HCT116 (cell line): ENCODE results near the gene SMC1B. TPM values are rescaled to one million over a fixed set of nuclear protein-coding genes. Genes with fewer than 3 reads are reported as not detected.

Experiments used
- ATAC-seq: fragments of 200-7000 bp; cut with Tn5 transposase; 2 replicates; pipeline ENCODE4 v1.9.1; 2020; ENCODE audit warnings: mild to moderate bottlenecking, moderate library complexity
- BruUV-seq: library from RNA; stranded (reverse); fragments of 400-500 nt; replicated peaks from 2 replicates; lab custom pipeline; 2021; lab: Mats Ljungman, UMichigan
- CTCF ChIA-PET: fragments of 300-600 bp; sonication (Branson Sonifier 250); formaldehyde crosslinking; loops from one replicate; lab custom pipeline; 2021; ENCODE audit warnings: antibody characterized with exemption; lab: Charles Lee
- POLR2A ChIA-PET: fragments of 300-600, 350-600 bp; sonication (Branson Sonifier 250); formaldehyde crosslinking; loops from one replicate; lab custom pipeline; 2021; ENCODE audit warnings: antibody characterized with exemption; lab: Charles Lee
- RAD21 ChIA-PET, 2 experiments: fragments of 300-600 bp; sonication (Branson Sonifier 250); formaldehyde crosslinking; loops; one replicate each; lab custom pipeline; 2023; ENCODE audit warnings: low total read pairs in 2 of 2; ENCODE audit not compliant: uncharacterized antibody in 2 of 2, unreplicated experiment in 2 of 2, low non-redundant PET in 1 of 2; lab: Charles Lee
- DNase-seq: peaks from one replicate; pipeline ENCODE4 v3.0.0-alpha.2; 2010; ENCODE audit warnings: low read depth, low spot score
- H2AFZ ChIP-seq: fragments of 200-600 bp; shearing (Covaris generic), sonication (generic); 2 replicates; pipeline ENCODE4 v1.6.1; 2017; ENCODE audit warnings: low read depth, mixed run types, mixed read lengths, antibody characterized with exemption, low read length; ENCODE audit not compliant: poor library complexity, severe bottlenecking
- H3K27ac ChIP-seq: 2 replicates; pipeline ENCODE4 v1.5.1; 2012; ENCODE audit warnings: low read depth, low read length
- H3K27me3 ChIP-seq: fragments of 200-600 bp; sonication (generic); 2 replicates; pipeline ENCODE4 v1.6.1; 2016; ENCODE audit warnings: mixed run types, low read length, mixed read lengths; ENCODE audit not compliant: insufficient read depth
- H3K36me3 ChIP-seq, 2 experiments: fragments of 200-500 bp in 1 of 2; fragments of 200-600 bp in 1 of 2; sonication (Bioruptor generic) in 1 of 2; sonication (generic) in 1 of 2; 2 replicates each; pipeline versions ENCODE4 v1.5.1 to v1.6.1; 2014 to 2016; ENCODE audit warnings: low read length in 2 of 2, inconsistent platforms in 1 of 2, mixed read lengths in 1 of 2, mixed run types in 1 of 2; ENCODE audit not compliant: insufficient read depth in 2 of 2, control insufficient read depth in 1 of 2
- H3K4me1 ChIP-seq, 2 experiments: fragments of 200-600 bp in 1 of 2; sonication (generic) in 1 of 2; 2 replicates each; pipeline versions ENCODE4 v1.5.1 to v1.6.1; 2012 to 2017; ENCODE audit warnings: low read length in 2 of 2, inconsistent platforms in 1 of 2, mild to moderate bottlenecking in 1 of 2, mixed read lengths in 1 of 2, mixed run types in 1 of 2, moderate library complexity in 1 of 2; ENCODE audit not compliant: insufficient read depth in 2 of 2, control insufficient read depth in 1 of 2
- H3K4me2 ChIP-seq: fragments of 200-600 bp; sonication (generic); 2 replicates; pipeline ENCODE4 v1.6.1; 2017; ENCODE audit warnings: mixed run types, low read length, mixed read lengths
- H3K4me3 ChIP-seq, 2 experiments: fragments of 200-600 bp in 1 of 2; sonication (generic) in 1 of 2; replicated peaks in 1 of 2; 2 replicates each; pipeline ENCODE4 v1.5.1; 2011 to 2016; ENCODE audit warnings: low read length in 2 of 2, control low read depth in 1 of 2, low read depth in 1 of 2, mild to moderate bottlenecking in 1 of 2, mixed read lengths in 1 of 2, mixed run types in 1 of 2
- H3K79me2 ChIP-seq: fragments of 200-600 bp; sonication (generic); 2 replicates; pipeline ENCODE4 v1.6.1; 2017; ENCODE audit warnings: mild to moderate bottlenecking, mixed run types, low read length, moderate library complexity, mixed read lengths; ENCODE audit not compliant: insufficient read depth
- H3K9ac ChIP-seq: fragments of 200-600 bp; sonication (generic); 2 replicates; pipeline ENCODE4 v1.6.1; 2016; ENCODE audit warnings: low read length, mixed read lengths
- H3K9me2 ChIP-seq: fragments of 200-600 bp; sonication (generic), shearing (Covaris generic); 2 replicates; pipeline ENCODE4 v1.6.1; 2017; ENCODE audit warnings: mixed run types, mild to moderate bottlenecking, moderate library complexity; ENCODE audit not compliant: insufficient read depth
- H3K9me3 ChIP-seq, 2 experiments: fragments of 200-500 bp in 1 of 2; fragments of 200-600 bp in 1 of 2; sonication (Bioruptor generic) in 1 of 2; sonication (generic) in 1 of 2; 2 replicates each; pipeline ENCODE4 v1.6.1; 2014 to 2017; ENCODE audit warnings: low read length in 2 of 2, mixed read lengths in 2 of 2, inconsistent platforms in 1 of 2, low read depth in 1 of 2, mild to moderate bottlenecking in 1 of 2, mixed run types in 1 of 2, moderate library complexity in 1 of 2; ENCODE audit not compliant: control insufficient read depth in 1 of 2, insufficient read depth in 1 of 2
- H4K20me1 ChIP-seq: fragments of 200-600 bp; sonication (generic), shearing (Covaris generic); 2 replicates; pipeline ENCODE4 v1.6.1; 2017; ENCODE audit warnings: mixed run types, mild to moderate bottlenecking, moderate library complexity; ENCODE audit not compliant: insufficient read depth
- CEBPB ChIP-seq: IDR thresholded peaks from 2 replicates; pipeline ENCODE4 v1.6.1; 2012; ENCODE audit warnings: low read depth
- EZH2 ChIP-seq: fragments of 200-600 bp; sonication (generic); IDR thresholded peaks from 2 replicates; pipeline ENCODE4 v1.6.1; 2017; ENCODE audit warnings: antibody characterized with exemption, mixed run types
- MAX ChIP-seq: IDR thresholded peaks from 2 replicates; pipeline ENCODE4 v1.6.1; 2012
- POLR2A ChIP-seq: IDR thresholded peaks from 2 replicates; pipeline ENCODE4 v1.7.0; 2011; ENCODE audit warnings: borderline replicate concordance; ENCODE audit not compliant: insufficient read depth, insufficient read length; ENCODE audit errors: extremely low read depth
- POLR2AphosphoS5 ChIP-seq: IDR thresholded peaks from 2 replicates; pipeline ENCODE4 v1.6.1; 2011; ENCODE audit warnings: mild to moderate bottlenecking, low read depth, low read length, moderate library complexity
- RAD21 ChIP-seq: IDR thresholded peaks from 2 replicates; pipeline ENCODE4 v1.6.1; 2012; ENCODE audit warnings: low read depth, mild to moderate bottlenecking
- SIN3A ChIP-seq: IDR thresholded peaks from 2 replicates; pipeline ENCODE4 v1.6.1; 2012; ENCODE audit warnings: low read depth
- SP1 ChIP-seq: IDR thresholded peaks from 2 replicates; pipeline ENCODE4 v1.6.1; 2012; ENCODE audit warnings: low read depth
- SRF ChIP-seq: IDR thresholded peaks from 2 replicates; pipeline ENCODE4 v1.6.1; 2012; ENCODE audit warnings: low read depth
- TCF7L2 ChIP-seq: IDR thresholded peaks from 2 replicates; pipeline ENCODE4 v1.7.0; 2011; ENCODE audit warnings: borderline replicate concordance, inconsistent platforms; ENCODE audit not compliant: insufficient read depth, insufficient read length; ENCODE audit errors: extremely low read depth
- YY1 ChIP-seq: IDR thresholded peaks from 2 replicates; pipeline ENCODE4 v1.6.1; 2011; ENCODE audit warnings: low read length, low read depth, moderate library complexity, mild to moderate bottlenecking; ENCODE audit not compliant: insufficient replicate concordance; ENCODE audit errors: extremely low read depth
- ZFX ChIP-seq: fragments of 450-650 bp; IDR thresholded peaks from 2 replicates; pipeline ENCODE4 v1.6.1; 2017
- ZNF274 ChIP-seq: fragments of 200-500 bp; sonication (Bioruptor generic); IDR thresholded peaks from 2 replicates; pipeline ENCODE4 v1.6.1; 2014; ENCODE audit warnings: mild to moderate bottlenecking, low read depth, low read length, inconsistent platforms
- intact Hi-C: fragments of 100-400 bp; cut with micrococcal nuclease; formaldehyde crosslinking; loops from 2 replicates; pipeline ENCODE4 v1.10.0; 2022
- total RNA-seq: library from RNA; stranded (reverse); gene quantifications from one replicate; pipeline ENCODE4 v1.2.1, GENCODE V29; 2021; ENCODE audit not compliant: unreplicated experiment

Gene SMC1B
- total RNA-seq, 1 experiment from 2014 or later, result not detected

- BruUV-seq, result no TSS peak
- Histone ChIP-seq H3K4me1 (no peaks in the 10 kb centered on the region), H3K9me2 (no peaks in the 10 kb centered on the region), H3K4me3 (no peak overlapping the region), H3K36me3 (peaks cover 31 to 40% of the 10 kb centered on the region in 2 experiments; a peak in 3 of 4 replicates), H3K27ac (no peak overlapping the region), H3K27me3 (no peaks in the 10 kb centered on the region), H3K4me2 (no peak overlapping the region), H3K9me3 (no peaks in the 10 kb centered on the region), H3K79me2 (no peaks in the 10 kb centered on the region), H2AFZ (no peak overlapping the region), H3K9ac (no peak overlapping the region), H4K20me1 (no peaks in the 10 kb centered on the region)
- ChIA-PET POLR2A (no interaction called here), RAD21 (no interaction called here), CTCF (no interaction called here)
- no peak for ATAC-seq
- intact Hi-C loops, result no loop called here
- TF ChIP-seq RAD21, result no peak
- TF ChIP-seq SP1, result no peak
- no peak for TF ChIP-seq ZFX
- TF ChIP-seq SRF, result no peak
- TF ChIP-seq YY1, result no peak
- TF ChIP-seq POLR2AphosphoS5, result no peak
- TF ChIP-seq SIN3A, result no peak
- TF ChIP-seq POLR2A, result no peak
- no peak for TF ChIP-seq TCF7L2
- TF ChIP-seq ZNF274, result no peak
- TF ChIP-seq CEBPB, result no peak
- no peak for TF ChIP-seq MAX
- no peak for TF ChIP-seq EZH2
- DNase-seq, result no peak
Observed at GRCh38 chr22:45335854-45336522, 77.4 kb downstream of the SMC1B start.
